Neural cell (in vitro differentiated cells): Measurements from ENCODE around the gene GBE1. TPM values are rescaled to one million over a fixed set of nuclear protein-coding genes. Genes with fewer than 3 reads are reported as not detected.

Experiments used
- H2AFZ ChIP-seq: fragments of 200-600, 300-800 bp; sonication (generic), shearing (Covaris generic); 2 replicates; pipeline ENCODE4 v1.6.0; 2014; ENCODE audit warnings: low read depth, mild to moderate bottlenecking, antibody characterized with exemption, low read length, moderate library complexity
- H3F3A ChIP-seq: fragments of 200-600 bp; shearing (Covaris generic); 2 replicates; pipeline ENCODE4 v1.6.1; 2016; ENCODE audit warnings: mild to moderate bottlenecking, moderate library complexity, mixed read lengths, antibody characterized with exemption, low read length; ENCODE audit not compliant: insufficient read depth, poor library complexity, severe bottlenecking
- H3K27ac ChIP-seq: fragments of 200-600, 300-800 bp; sonication (generic), shearing (Covaris generic); 2 replicates; pipeline ENCODE4 v1.5.1; 2014; ENCODE audit warnings: mild to moderate bottlenecking, low read length, moderate library complexity
- H3K27me3 ChIP-seq: fragments of 300-800, 200-600 bp; sonication (generic), shearing (Covaris generic); 2 replicates; pipeline ENCODE4 v1.6.0; 2014; ENCODE audit warnings: mild to moderate bottlenecking, low read depth, low read length, moderate library complexity; ENCODE audit not compliant: insufficient read depth
- H3K36me3 ChIP-seq: fragments of 300-800, 200-600 bp; sonication (generic), shearing (Covaris generic); 2 replicates; pipeline ENCODE4 v1.5.1; 2014; ENCODE audit warnings: mild to moderate bottlenecking, antibody characterized with exemption, low read length, moderate library complexity; ENCODE audit not compliant: insufficient read depth
- H3K4me2 ChIP-seq: fragments of 300-800, 200-600 bp; sonication (generic), shearing (Covaris generic); 2 replicates; pipeline ENCODE4 v1.6.0; 2014; ENCODE audit warnings: mild to moderate bottlenecking, low read length
- H3K4me3 ChIP-seq: fragments of 300-800, 200-600 bp; sonication (generic), shearing (Covaris generic); 2 replicates; pipeline ENCODE4 v1.5.1; 2014; ENCODE audit warnings: mild to moderate bottlenecking, low read length, moderate library complexity
- H3K79me2 ChIP-seq: fragments of 200-600 bp; shearing (Covaris generic); replicated peaks from 2 replicates; pipeline ENCODE4 v1.6.0; 2014; ENCODE audit warnings: mild to moderate bottlenecking, low read length, moderate library complexity; ENCODE audit not compliant: insufficient read depth
- H3K9ac ChIP-seq: fragments of 300-800, 200-600 bp; sonication (generic), shearing (Covaris generic); 2 replicates; pipeline ENCODE4 v1.6.1; 2016; ENCODE audit warnings: mild to moderate bottlenecking, low read length, mixed read lengths
- H3K9me2 ChIP-seq: fragments of 200-600 bp; shearing (Covaris generic); 2 replicates; pipeline ENCODE4 v1.6.1; 2016; ENCODE audit warnings: mild to moderate bottlenecking, low read length, mixed read lengths; ENCODE audit not compliant: insufficient read depth
- H3K9me3 ChIP-seq: fragments of 200-600, 300-800 bp; sonication (generic), shearing (Covaris generic); 2 replicates; pipeline ENCODE4 v1.6.1; 2016; ENCODE audit warnings: mild to moderate bottlenecking, mixed run types, low read length, moderate library complexity, mixed read lengths
- H4K20me1 ChIP-seq: fragments of 200-600 bp; shearing (Covaris generic); 2 replicates; pipeline ENCODE4 v1.6.1; 2016; ENCODE audit warnings: mild to moderate bottlenecking, mixed run types; ENCODE audit not compliant: insufficient read depth
- EP300 ChIP-seq: fragments of 450-650 bp; conservative IDR thresholded peaks from 2 replicates; pipeline ENCODE4 v1.6.1; 2014; ENCODE audit warnings: antibody characterized with exemption, mild to moderate bottlenecking, moderate library complexity; ENCODE audit not compliant: poor library complexity, severe bottlenecking
- EZH2 ChIP-seq: fragments of 200-600, 300-800 bp; shearing (Covaris generic), sonication (generic); IDR thresholded peaks from 2 replicates; pipeline ENCODE4 v1.6.1; 2014; ENCODE audit warnings: antibody characterized with exemption, low read length, borderline replicate concordance, mild to moderate bottlenecking; ENCODE audit not compliant: insufficient read depth, poor library complexity, severe bottlenecking
- MXI1 ChIP-seq: fragments of 450-650 bp; conservative IDR thresholded peaks from 2 replicates; pipeline ENCODE4 v1.6.1; 2014; ENCODE audit warnings: antibody characterized with exemption, mild to moderate bottlenecking; ENCODE audit not compliant: poor library complexity, severe bottlenecking
- POLR2AphosphoS5 ChIP-seq: IDR thresholded peaks from 2 replicates; pipeline ENCODE4 v1.6.1; 2012
- RAD21 ChIP-seq: fragments of 450-650 bp; conservative IDR thresholded peaks from 2 replicates; pipeline ENCODE4 v1.6.1; 2014; ENCODE audit warnings: antibody characterized with exemption, mild to moderate bottlenecking, moderate library complexity
- SMC3 ChIP-seq: fragments of 450-650 bp; conservative IDR thresholded peaks from 2 replicates; pipeline ENCODE4 v1.6.1; 2014; ENCODE audit warnings: antibody characterized with exemption, mild to moderate bottlenecking, moderate library complexity; ENCODE audit not compliant: poor library complexity
- TAF1 ChIP-seq: IDR thresholded peaks from 2 replicates; pipeline ENCODE4 v1.6.1; 2012; ENCODE audit warnings: low read depth
- polyA plus RNA-seq: library from polyadenylated mRNA; depleted of rRNA; stranded (reverse); fragments of >200 nt; gene quantifications from 2 replicates; pipeline ENCODE4 v1.2.3, GENCODE V29; 2014
- TF ChIP-seq, protein P1 (sequence below): IDR thresholded peaks from 2 replicates; pipeline ENCODE4 v1.6.1; 2012; ENCODE audit warnings: borderline replicate concordance
- TF ChIP-seq, protein P2 (sequence below): fragments of 450-650 bp; IDR thresholded peaks from 2 replicates; pipeline ENCODE4 v1.5.1; 2014; ENCODE audit warnings: antibody characterized with exemption, mild to moderate bottlenecking, moderate library complexity; ENCODE audit not compliant: poor library complexity, severe bottlenecking

The GBE1 gene
- polyA plus RNA-seq, 1 donor from 2014 or later, result 2.4 TPM

DNA sequence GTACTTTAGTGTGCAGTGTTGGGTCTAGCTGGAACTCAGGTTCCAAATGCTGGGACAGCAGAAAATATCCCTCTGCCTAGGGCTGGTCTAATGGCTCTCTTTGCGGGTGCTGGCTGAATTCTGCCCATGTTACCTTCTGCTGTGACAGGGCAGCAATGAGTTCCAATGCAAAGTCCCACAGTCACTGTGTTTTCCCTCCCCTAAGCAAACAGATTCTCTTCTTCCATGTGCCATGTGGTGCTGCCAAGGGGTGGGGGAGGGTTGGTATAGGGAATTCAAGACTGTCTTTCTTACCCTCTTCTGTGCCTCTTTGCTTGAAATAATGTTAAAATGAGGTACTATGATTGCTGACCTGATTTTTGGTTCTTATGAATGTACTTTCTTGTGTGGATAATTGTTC is 229.6 kb downstream of the GBE1 start:
- Histone ChIP-seq H3K36me3 (no peaks in the 10 kb centered on the region), H3K4me3 (no peak overlapping the region), H3K79me2 (no peaks in the 10 kb centered on the region), H3F3A (no peaks in the 10 kb centered on the region), H3K4me2 (no peak overlapping the region), H3K9ac (no peak overlapping the region), H3K27me3 (no peaks in the 10 kb centered on the region), H3K9me3 (no peaks in the 10 kb centered on the region), H4K20me1 (no peaks in the 10 kb centered on the region), H2AFZ (no peak overlapping the region), H3K9me2 (no peaks in the 10 kb centered on the region), H3K27ac (no peak overlapping the region)
- TF ChIP-seq, protein P1, sequence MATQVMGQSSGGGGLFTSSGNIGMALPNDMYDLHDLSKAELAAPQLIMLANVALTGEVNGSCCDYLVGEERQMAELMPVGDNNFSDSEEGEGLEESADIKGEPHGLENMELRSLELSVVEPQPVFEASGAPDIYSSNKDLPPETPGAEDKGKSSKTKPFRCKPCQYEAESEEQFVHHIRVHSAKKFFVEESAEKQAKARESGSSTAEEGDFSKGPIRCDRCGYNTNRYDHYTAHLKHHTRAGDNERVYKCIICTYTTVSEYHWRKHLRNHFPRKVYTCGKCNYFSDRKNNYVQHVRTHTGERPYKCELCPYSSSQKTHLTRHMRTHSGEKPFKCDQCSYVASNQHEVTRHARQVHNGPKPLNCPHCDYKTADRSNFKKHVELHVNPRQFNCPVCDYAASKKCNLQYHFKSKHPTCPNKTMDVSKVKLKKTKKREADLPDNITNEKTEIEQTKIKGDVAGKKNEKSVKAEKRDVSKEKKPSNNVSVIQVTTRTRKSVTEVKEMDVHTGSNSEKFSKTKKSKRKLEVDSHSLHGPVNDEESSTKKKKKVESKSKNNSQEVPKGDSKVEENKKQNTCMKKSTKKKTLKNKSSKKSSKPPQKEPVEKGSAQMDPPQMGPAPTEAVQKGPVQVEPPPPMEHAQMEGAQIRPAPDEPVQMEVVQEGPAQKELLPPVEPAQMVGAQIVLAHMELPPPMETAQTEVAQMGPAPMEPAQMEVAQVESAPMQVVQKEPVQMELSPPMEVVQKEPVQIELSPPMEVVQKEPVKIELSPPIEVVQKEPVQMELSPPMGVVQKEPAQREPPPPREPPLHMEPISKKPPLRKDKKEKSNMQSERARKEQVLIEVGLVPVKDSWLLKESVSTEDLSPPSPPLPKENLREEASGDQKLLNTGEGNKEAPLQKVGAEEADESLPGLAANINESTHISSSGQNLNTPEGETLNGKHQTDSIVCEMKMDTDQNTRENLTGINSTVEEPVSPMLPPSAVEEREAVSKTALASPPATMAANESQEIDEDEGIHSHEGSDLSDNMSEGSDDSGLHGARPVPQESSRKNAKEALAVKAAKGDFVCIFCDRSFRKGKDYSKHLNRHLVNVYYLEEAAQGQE, result no peak
- TF ChIP-seq SMC3, result no peak
- no peak for TF ChIP-seq RAD21
- TF ChIP-seq TAF1, result no peak
- no peak for TF ChIP-seq MXI1
- TF ChIP-seq, protein P2, sequence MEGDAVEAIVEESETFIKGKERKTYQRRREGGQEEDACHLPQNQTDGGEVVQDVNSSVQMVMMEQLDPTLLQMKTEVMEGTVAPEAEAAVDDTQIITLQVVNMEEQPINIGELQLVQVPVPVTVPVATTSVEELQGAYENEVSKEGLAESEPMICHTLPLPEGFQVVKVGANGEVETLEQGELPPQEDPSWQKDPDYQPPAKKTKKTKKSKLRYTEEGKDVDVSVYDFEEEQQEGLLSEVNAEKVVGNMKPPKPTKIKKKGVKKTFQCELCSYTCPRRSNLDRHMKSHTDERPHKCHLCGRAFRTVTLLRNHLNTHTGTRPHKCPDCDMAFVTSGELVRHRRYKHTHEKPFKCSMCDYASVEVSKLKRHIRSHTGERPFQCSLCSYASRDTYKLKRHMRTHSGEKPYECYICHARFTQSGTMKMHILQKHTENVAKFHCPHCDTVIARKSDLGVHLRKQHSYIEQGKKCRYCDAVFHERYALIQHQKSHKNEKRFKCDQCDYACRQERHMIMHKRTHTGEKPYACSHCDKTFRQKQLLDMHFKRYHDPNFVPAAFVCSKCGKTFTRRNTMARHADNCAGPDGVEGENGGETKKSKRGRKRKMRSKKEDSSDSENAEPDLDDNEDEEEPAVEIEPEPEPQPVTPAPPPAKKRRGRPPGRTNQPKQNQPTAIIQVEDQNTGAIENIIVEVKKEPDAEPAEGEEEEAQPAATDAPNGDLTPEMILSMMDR, result no peak
- no peak for TF ChIP-seq EZH2
- TF ChIP-seq POLR2AphosphoS5, result no peak
- no peak for TF ChIP-seq EP300

DNA sequence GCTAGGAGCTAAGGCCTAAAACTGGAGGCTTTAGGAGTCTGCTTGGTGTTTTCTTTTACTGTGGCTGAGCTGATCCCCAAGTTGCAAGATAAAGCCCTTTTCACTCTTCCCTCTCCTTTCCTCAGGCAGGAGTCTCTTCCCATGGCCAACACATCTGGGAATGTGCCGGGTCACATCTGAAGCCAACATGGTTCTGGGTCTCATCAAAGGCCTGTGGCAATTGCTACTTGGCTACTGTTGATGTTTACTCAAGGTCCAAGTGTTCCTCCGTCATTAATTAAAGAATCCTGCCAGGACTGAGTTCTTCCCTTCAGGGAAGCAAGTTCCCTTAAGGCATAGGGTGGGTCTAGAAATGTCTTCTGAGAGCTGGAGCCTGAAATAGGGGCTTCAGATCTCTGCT is 230.2 kb downstream of the GBE1 start:
- no peaks in the 10 kb centered on the region for H3K79me2 ChIP-seq
- no peaks in the 10 kb centered on the region for H3K36me3 ChIP-seq
- no peaks in the 10 kb centered on the region for H3K9me3 ChIP-seq
- H3K9ac ChIP-seq, result no peak overlapping the region
- no peak overlapping the region for H3K4me2 ChIP-seq
- no peak overlapping the region for H2AFZ ChIP-seq
- no peaks in the 10 kb centered on the region for H4K20me1 ChIP-seq
- H3K9me2 ChIP-seq, result no peaks in the 10 kb centered on the region
- no peak overlapping the region for H3K4me3 ChIP-seq
- no peak overlapping the region for H3K27ac ChIP-seq
- TF ChIP-seq, protein P1, result no peak
- no peak for TF ChIP-seq SMC3
- TF ChIP-seq TAF1, result no peak
- no peak for TF ChIP-seq EP300
- TF ChIP-seq RAD21, result no peak
- no peak for TF ChIP-seq POLR2AphosphoS5
- TF ChIP-seq, protein P2, result no peak
- no peak for TF ChIP-seq EZH2
- TF ChIP-seq MXI1, result no peak
- H3F3A ChIP-seq, result no peaks in the 10 kb centered on the region
- no peaks in the 10 kb centered on the region for H3K27me3 ChIP-seq
